HepG2 (cell line): ENCODE data around the gene NOSIP. TPM values are rescaled to one million over a fixed set of nuclear protein-coding genes. Genes with fewer than 3 reads are reported as not detected.

Source experiments
- ATRX ChIP-seq: sonication (generic); formaldehyde crosslinking; IDR thresholded peaks from 2 replicates; pipeline ENCODE4 v1.4.0; 2020; ENCODE audit warnings: missing genetic modification reagents, borderline replicate concordance
- IKZF4 ChIP-seq: sonication (generic); formaldehyde crosslinking; IDR thresholded peaks from 2 replicates; pipeline ENCODE4 v1.5.1; 2020; ENCODE audit warnings: borderline replicate concordance, mild to moderate bottlenecking, low read depth, missing genetic modification reagents; ENCODE audit errors: not compliant biosample characterization
- JARID2 ChIP-seq: sonication (generic); formaldehyde crosslinking; IDR thresholded peaks from 2 replicates; pipeline ENCODE4 v1.8.1; 2023; ENCODE audit warnings: missing genetic modification reagents, inconsistent platforms; ENCODE audit not compliant: insufficient replicate concordance
- MAFF ChIP-seq: IDR thresholded peaks from 2 replicates; pipeline ENCODE4 v1.6.1; 2011; ENCODE audit warnings: low read depth, low read length, improper control_type of control experiment
- MEF2D ChIP-seq: sonication (generic); formaldehyde crosslinking; IDR thresholded peaks from 2 replicates; pipeline ENCODE4 v1.5.1; 2020; ENCODE audit warnings: mild to moderate bottlenecking, missing genetic modification reagents
- MIXL1 ChIP-seq: IDR thresholded peaks from 2 replicates; pipeline ENCODE4 v1.6.1; 2016
- SIX4 ChIP-seq: sonication (generic); formaldehyde crosslinking; IDR thresholded peaks from 2 replicates; pipeline ENCODE4 v1.4.0; 2020; ENCODE audit warnings: missing genetic modification reagents
- SNRNP70 ChIP-seq: fragments of 200-400 bp; formaldehyde crosslinking; IDR thresholded peaks from 2 replicates; pipeline ENCODE4 v1.6.1; 2017; ENCODE audit warnings: mild to moderate bottlenecking, low read depth, low read length, moderate library complexity
- SOX6 ChIP-seq, 2 experiments: fragments of 450-650 bp in 1 of 2; sonication (generic) in 1 of 2; formaldehyde crosslinking in 1 of 2; IDR thresholded peaks; 2 replicates each; pipeline versions ENCODE4 v1.4.0 to v1.6.1; 2017 to 2020; ENCODE audit warnings: antibody characterized with exemption in 1 of 2, mild to moderate bottlenecking in 1 of 2, missing genetic modification reagents in 1 of 2
- SRF ChIP-seq: IDR thresholded peaks from 2 replicates; pipeline ENCODE4 v1.6.1; 2011; ENCODE audit warnings: mild to moderate bottlenecking, low read depth, low read length, moderate library complexity
- SYNCRIP ChIP-seq: fragments of 200-400 bp; formaldehyde crosslinking; IDR thresholded peaks from 2 replicates; pipeline ENCODE4 v1.6.1; 2018; ENCODE audit warnings: mild to moderate bottlenecking, low read depth, low read length; ENCODE audit not compliant: insufficient read depth
- TEAD3 ChIP-seq: optimal IDR thresholded peaks from 2 replicates; pipeline ENCODE3; 2016; ENCODE audit warnings: borderline replicate concordance
- TP53 ChIP-seq: sonication (generic); formaldehyde crosslinking; conservative IDR thresholded peaks from 2 replicates; pipeline ENCODE4 v1.4.0; 2020; ENCODE audit warnings: missing genetic modification reagents
- ZC3H4 ChIP-seq: sonication (generic); formaldehyde crosslinking; IDR thresholded peaks from 2 replicates; pipeline ENCODE4 v1.4.0; 2020; ENCODE audit warnings: missing genetic modification reagents, borderline replicate concordance
- ZNF17 ChIP-seq: sonication (generic); formaldehyde crosslinking; IDR thresholded peaks from 2 replicates; pipeline ENCODE4 v1.5.0; 2020; ENCODE audit warnings: mild to moderate bottlenecking, missing genetic modification reagents
- ZNF569 ChIP-seq: sonication (generic); formaldehyde crosslinking; IDR thresholded peaks from 2 replicates; pipeline ENCODE4 v1.5.0; 2020; ENCODE audit warnings: mild to moderate bottlenecking, missing genetic modification reagents, moderate library complexity, borderline replicate concordance
- ZNF792 ChIP-seq: IDR thresholded peaks from 2 replicates; pipeline ENCODE4 v1.6.1; 2016
- polyA plus RNA-seq, 8 experiments: library from polyadenylated mRNA; depleted of rRNA in 3 of 8; stranded (reverse) in 7 of 8; unstranded in 1 of 8; fragments of >200 nt; fragmentation: Illumina TruSeq in 4 of 8; extraction: Trizol in 4 of 8; gene quantifications; 2 replicates each; pipeline versions ENCODE4 v1.2.1 to v1.2.3, GENCODE V29; 2011 to 2016; ENCODE audit warnings: low read depth in 4 of 8, missing spikeins in 1 of 8, mixed read lengths in 1 of 8; ENCODE audit not compliant: insufficient read depth in 1 of 8
- total RNA-seq, 5 experiments: library from RNA; depleted of rRNA; stranded (reverse); fragments of >200 nt; fragmentation: Illumina TruSeq; extraction: Trizol; gene quantifications; 2 replicates each; pipeline ENCODE4 v1.2.3, GENCODE V29; 2016; ENCODE audit warnings: low read depth in 1 of 5
- TF ChIP-seq, protein P1 (sequence below): sonication (generic); formaldehyde crosslinking; conservative IDR thresholded peaks from 2 replicates; pipeline ENCODE4 v1.4.0; 2020; ENCODE audit warnings: mild to moderate bottlenecking, missing genetic modification reagents, moderate library complexity
- TF ChIP-seq, protein P2 (sequence below): IDR thresholded peaks from 2 replicates; pipeline ENCODE4 v1.4.0; 2020; ENCODE audit warnings: mild to moderate bottlenecking, missing genetic modification reagents
- TF ChIP-seq, protein P3 (sequence below): fragments of 450-650 bp; IDR thresholded peaks from 2 replicates; pipeline ENCODE4 v1.6.1; 2017; ENCODE audit warnings: mild to moderate bottlenecking

Gene NOSIP
- total and polyA plus RNA-seq, 2 of the 13 experiments (the other 11 are each of a cell fraction or from before 2014, with no cell fraction given): 54.3 to 78.0 TPM

DNA sequence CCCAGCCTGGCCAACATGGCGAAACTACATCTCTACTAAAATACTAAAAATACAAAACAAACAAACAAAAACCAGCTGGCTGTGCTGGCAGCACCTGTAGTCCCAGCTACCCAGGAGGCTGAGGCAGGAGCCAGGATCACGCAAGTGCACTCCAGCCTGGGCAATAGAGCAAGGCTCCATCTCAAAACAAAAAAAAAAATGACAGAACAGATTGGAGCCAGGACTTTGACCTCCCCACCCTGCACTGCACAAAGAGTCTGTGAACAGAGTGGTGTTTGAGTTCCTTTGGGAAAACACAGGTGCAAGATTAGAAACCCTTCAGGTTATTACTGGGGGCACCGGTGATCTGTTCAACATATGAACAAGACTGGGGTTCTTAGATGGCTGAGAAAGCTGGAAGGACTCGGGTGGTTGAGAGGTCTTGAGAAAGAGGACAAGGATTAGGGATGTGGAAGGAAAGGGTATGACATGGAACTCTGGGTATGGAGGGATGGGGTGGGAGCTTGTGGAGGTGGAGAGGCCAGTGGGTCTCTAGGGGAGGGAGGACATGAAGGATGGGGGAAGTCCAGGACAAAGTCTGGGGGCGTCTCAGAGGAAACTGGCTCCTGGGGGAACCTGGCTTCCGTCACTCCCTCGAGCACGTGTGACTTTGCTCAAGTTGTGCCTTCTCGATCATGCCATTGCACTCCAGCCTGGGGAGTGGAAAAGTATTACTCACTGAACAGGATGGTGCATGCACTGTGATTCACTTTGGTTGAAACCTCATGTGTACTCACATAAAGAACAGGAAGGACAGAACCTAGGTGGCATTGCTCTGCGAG lies 26.7 kb downstream of the NOSIP start (continued):
- TF ChIP-seq, protein P1, sequence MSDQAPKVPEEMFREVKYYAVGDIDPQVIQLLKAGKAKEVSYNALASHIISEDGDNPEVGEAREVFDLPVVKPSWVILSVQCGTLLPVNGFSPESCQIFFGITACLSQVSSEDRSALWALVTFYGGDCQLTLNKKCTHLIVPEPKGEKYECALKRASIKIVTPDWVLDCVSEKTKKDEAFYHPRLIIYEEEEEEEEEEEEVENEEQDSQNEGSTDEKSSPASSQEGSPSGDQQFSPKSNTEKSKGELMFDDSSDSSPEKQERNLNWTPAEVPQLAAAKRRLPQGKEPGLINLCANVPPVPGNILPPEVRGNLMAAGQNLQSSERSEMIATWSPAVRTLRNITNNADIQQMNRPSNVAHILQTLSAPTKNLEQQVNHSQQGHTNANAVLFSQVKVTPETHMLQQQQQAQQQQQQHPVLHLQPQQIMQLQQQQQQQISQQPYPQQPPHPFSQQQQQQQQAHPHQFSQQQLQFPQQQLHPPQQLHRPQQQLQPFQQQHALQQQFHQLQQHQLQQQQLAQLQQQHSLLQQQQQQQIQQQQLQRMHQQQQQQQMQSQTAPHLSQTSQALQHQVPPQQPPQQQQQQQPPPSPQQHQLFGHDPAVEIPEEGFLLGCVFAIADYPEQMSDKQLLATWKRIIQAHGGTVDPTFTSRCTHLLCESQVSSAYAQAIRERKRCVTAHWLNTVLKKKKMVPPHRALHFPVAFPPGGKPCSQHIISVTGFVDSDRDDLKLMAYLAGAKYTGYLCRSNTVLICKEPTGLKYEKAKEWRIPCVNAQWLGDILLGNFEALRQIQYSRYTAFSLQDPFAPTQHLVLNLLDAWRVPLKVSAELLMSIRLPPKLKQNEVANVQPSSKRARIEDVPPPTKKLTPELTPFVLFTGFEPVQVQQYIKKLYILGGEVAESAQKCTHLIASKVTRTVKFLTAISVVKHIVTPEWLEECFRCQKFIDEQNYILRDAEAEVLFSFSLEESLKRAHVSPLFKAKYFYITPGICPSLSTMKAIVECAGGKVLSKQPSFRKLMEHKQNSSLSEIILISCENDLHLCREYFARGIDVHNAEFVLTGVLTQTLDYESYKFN (CRISPR knock-in tag): peak; percentile 72
- TF ChIP-seq ZNF569 (CRISPR knock-in tag) (no peak), SOX6 (IDR thresholded peaks at IDR 0.05) (no peak), SOX6 (CRISPR knock-in tag; IDR thresholded peaks at IDR 0.05) (peak; percentile 64), MEF2D (CRISPR knock-in tag) (no peak), ZC3H4 (no peak), MAFF (no peak), SIX4 (CRISPR knock-in tag) (no peak), JARID2 (CRISPR knock-in tag) (no peak), TP53 (CRISPR knock-in tag) (no peak), SRF (no peak), SNRNP70 (no peak), MIXL1 (CRISPR knock-in tag) (peak; percentile 56; the same call in 1 of the 2 replicates), SYNCRIP (no peak), ZNF792 (no peak), TEAD3 (peak; percentile 25), IKZF4 (CRISPR knock-in tag) (no peak), ATRX (CRISPR knock-in tag) (no peak), ZNF17 (CRISPR knock-in tag) (no peak)
- TF ChIP-seq, protein P2, sequence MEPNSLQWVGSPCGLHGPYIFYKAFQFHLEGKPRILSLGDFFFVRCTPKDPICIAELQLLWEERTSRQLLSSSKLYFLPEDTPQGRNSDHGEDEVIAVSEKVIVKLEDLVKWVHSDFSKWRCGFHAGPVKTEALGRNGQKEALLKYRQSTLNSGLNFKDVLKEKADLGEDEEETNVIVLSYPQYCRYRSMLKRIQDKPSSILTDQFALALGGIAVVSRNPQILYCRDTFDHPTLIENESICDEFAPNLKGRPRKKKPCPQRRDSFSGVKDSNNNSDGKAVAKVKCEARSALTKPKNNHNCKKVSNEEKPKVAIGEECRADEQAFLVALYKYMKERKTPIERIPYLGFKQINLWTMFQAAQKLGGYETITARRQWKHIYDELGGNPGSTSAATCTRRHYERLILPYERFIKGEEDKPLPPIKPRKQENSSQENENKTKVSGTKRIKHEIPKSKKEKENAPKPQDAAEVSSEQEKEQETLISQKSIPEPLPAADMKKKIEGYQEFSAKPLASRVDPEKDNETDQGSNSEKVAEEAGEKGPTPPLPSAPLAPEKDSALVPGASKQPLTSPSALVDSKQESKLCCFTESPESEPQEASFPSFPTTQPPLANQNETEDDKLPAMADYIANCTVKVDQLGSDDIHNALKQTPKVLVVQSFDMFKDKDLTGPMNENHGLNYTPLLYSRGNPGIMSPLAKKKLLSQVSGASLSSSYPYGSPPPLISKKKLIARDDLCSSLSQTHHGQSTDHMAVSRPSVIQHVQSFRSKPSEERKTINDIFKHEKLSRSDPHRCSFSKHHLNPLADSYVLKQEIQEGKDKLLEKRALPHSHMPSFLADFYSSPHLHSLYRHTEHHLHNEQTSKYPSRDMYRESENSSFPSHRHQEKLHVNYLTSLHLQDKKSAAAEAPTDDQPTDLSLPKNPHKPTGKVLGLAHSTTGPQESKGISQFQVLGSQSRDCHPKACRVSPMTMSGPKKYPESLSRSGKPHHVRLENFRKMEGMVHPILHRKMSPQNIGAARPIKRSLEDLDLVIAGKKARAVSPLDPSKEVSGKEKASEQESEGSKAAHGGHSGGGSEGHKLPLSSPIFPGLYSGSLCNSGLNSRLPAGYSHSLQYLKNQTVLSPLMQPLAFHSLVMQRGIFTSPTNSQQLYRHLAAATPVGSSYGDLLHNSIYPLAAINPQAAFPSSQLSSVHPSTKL (CRISPR knock-in tag): 0 out of 2 replicates have a peak, but pooled peaks have one; percentile 42
- TF ChIP-seq, protein P3, sequence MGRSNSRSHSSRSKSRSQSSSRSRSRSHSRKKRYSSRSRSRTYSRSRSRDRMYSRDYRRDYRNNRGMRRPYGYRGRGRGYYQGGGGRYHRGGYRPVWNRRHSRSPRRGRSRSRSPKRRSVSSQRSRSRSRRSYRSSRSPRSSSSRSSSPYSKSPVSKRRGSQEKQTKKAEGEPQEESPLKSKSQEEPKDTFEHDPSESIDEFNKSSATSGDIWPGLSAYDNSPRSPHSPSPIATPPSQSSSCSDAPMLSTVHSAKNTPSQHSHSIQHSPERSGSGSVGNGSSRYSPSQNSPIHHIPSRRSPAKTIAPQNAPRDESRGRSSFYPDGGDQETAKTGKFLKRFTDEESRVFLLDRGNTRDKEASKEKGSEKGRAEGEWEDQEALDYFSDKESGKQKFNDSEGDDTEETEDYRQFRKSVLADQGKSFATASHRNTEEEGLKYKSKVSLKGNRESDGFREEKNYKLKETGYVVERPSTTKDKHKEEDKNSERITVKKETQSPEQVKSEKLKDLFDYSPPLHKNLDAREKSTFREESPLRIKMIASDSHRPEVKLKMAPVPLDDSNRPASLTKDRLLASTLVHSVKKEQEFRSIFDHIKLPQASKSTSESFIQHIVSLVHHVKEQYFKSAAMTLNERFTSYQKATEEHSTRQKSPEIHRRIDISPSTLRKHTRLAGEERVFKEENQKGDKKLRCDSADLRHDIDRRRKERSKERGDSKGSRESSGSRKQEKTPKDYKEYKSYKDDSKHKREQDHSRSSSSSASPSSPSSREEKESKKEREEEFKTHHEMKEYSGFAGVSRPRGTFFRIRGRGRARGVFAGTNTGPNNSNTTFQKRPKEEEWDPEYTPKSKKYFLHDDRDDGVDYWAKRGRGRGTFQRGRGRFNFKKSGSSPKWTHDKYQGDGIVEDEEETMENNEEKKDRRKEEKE: no peak
